H9 (cell line): ENCODE results near the gene CLIC6. TPM values are rescaled to one million over a fixed set of nuclear protein-coding genes. Genes with fewer than 3 reads are reported as not detected.

Source experiments
- DNase-seq: peaks from one replicate; pipeline ENCODE4 v3.0.0-alpha.2; 2017
- H2AFZ ChIP-seq: one replicate; pipeline ENCODE4 v1.6.1; 2013; ENCODE audit warnings: mild to moderate bottlenecking, low read length, control low read depth, moderate library complexity
- H2AK5ac ChIP-seq: 2 replicates; pipeline ENCODE4 v1.6.1; 2013; ENCODE audit warnings: low read length, control low read depth, mixed read lengths; ENCODE audit not compliant: insufficient read length
- H2BK120ac ChIP-seq: one replicate; pipeline ENCODE4 v1.6.1; 2013; ENCODE audit warnings: low read depth, mild to moderate bottlenecking, low read length, control low read depth, inconsistent platforms; ENCODE audit not compliant: poor library complexity, severe bottlenecking
- H2BK12ac ChIP-seq: 2 replicates; pipeline ENCODE4 v1.6.1; 2013; ENCODE audit warnings: low read length, control low read depth, mixed read lengths, low read depth; ENCODE audit not compliant: insufficient read length
- H2BK15ac ChIP-seq: 2 replicates; pipeline ENCODE4 v1.6.1; 2013; ENCODE audit warnings: low read depth, low read length, control low read depth
- H2BK20ac ChIP-seq: one replicate; pipeline ENCODE4 v1.6.1; 2013; ENCODE audit warnings: low read depth, mild to moderate bottlenecking, low read length, control low read depth, inconsistent platforms; ENCODE audit not compliant: poor library complexity, severe bottlenecking
- H2BK5ac ChIP-seq: 2 replicates; pipeline ENCODE4 v1.6.1; 2013; ENCODE audit warnings: low read length, control low read depth, mixed read lengths; ENCODE audit not compliant: insufficient read length
- H3K14ac ChIP-seq: 2 replicates; pipeline ENCODE4 v1.6.1; 2013; ENCODE audit warnings: low read length, control low read depth; ENCODE audit not compliant: insufficient read depth
- H3K18ac ChIP-seq: 2 replicates; pipeline ENCODE4 v1.6.1; 2013; ENCODE audit warnings: low read depth, mild to moderate bottlenecking, mixed read lengths, low read length, control low read depth; ENCODE audit not compliant: insufficient read length
- H3K23ac ChIP-seq: 2 replicates; pipeline ENCODE4 v1.6.1; 2013; ENCODE audit warnings: low read length, control low read depth, mixed read lengths, low read depth; ENCODE audit not compliant: insufficient read length
- H3K23me2 ChIP-seq: 2 replicates; pipeline ENCODE4 v1.6.1; 2013; ENCODE audit warnings: low read depth, mild to moderate bottlenecking, mixed read lengths, low read length, control low read depth; ENCODE audit not compliant: insufficient read length, poor library complexity, severe bottlenecking
- H3K27ac ChIP-seq: 2 replicates; pipeline ENCODE4 v1.5.1; 2013; ENCODE audit warnings: low read length, control low read depth, mixed read lengths, low read depth; ENCODE audit not compliant: insufficient read length
- H3K27me3 ChIP-seq: 2 replicates; pipeline ENCODE4 v1.6.1; 2013; ENCODE audit warnings: low read length, control low read depth, inconsistent platforms; ENCODE audit not compliant: insufficient read depth
- H3K4ac ChIP-seq: 2 replicates; pipeline ENCODE4 v1.6.1; 2013; ENCODE audit warnings: low read depth, mild to moderate bottlenecking, control low read depth, inconsistent platforms, low read length, moderate library complexity
- H3K4me1 ChIP-seq: 2 replicates; pipeline ENCODE4 v1.6.1; 2013; ENCODE audit warnings: low read length, control low read depth, inconsistent platforms; ENCODE audit not compliant: insufficient read depth
- H3K4me2 ChIP-seq: 2 replicates; pipeline ENCODE4 v1.6.1; 2013; ENCODE audit warnings: low read length, control low read depth, mixed read lengths; ENCODE audit not compliant: insufficient read length, insufficient read depth
- H3K56ac ChIP-seq: 2 replicates; pipeline ENCODE4 v1.6.1; 2013; ENCODE audit warnings: low read depth, mild to moderate bottlenecking, mixed read lengths, low read length, control low read depth; ENCODE audit not compliant: insufficient read length
- H3K79me1 ChIP-seq: 2 replicates; pipeline ENCODE4 v1.6.1; 2013; ENCODE audit warnings: low read depth, mild to moderate bottlenecking, moderate library complexity, low read length, control low read depth, inconsistent platforms; ENCODE audit not compliant: insufficient read depth, poor library complexity, severe bottlenecking
- H3K79me2 ChIP-seq: 2 replicates; pipeline ENCODE4 v1.6.1; 2013; ENCODE audit warnings: low read length, control low read depth, inconsistent platforms; ENCODE audit not compliant: insufficient read depth
- H3K9ac ChIP-seq: 2 replicates; pipeline ENCODE4 v1.6.1; 2013; ENCODE audit warnings: low read length, control low read depth, mixed read lengths; ENCODE audit not compliant: insufficient read length; ENCODE audit errors: extremely low read depth
- H3K9me3 ChIP-seq: one replicate; pipeline ENCODE4 v1.6.1; 2013; ENCODE audit warnings: low read depth, low read length, inconsistent platforms; ENCODE audit not compliant: control insufficient read depth
- H3T11ph ChIP-seq: one replicate; pipeline ENCODE4 v1.6.1; 2013; ENCODE audit warnings: mild to moderate bottlenecking, low read length, control low read depth, inconsistent platforms
- H4K20me1 ChIP-seq: one replicate; pipeline ENCODE4 v1.6.1; 2013; ENCODE audit not compliant: control insufficient read depth, insufficient read length, insufficient read depth
- H4K5ac ChIP-seq: 2 replicates; pipeline ENCODE4 v1.6.1; 2013; ENCODE audit warnings: low read depth, mild to moderate bottlenecking, mixed read lengths, low read length, control low read depth; ENCODE audit not compliant: insufficient read length
- H4K8ac ChIP-seq: replicated peaks from 2 replicates; pipeline ENCODE4 v1.6.1; 2013; ENCODE audit warnings: low read length, control low read depth, mixed read lengths, low read depth; ENCODE audit not compliant: insufficient read length
- H4K91ac ChIP-seq: 2 replicates; pipeline ENCODE4 v1.6.1; 2013; ENCODE audit warnings: low read depth, mild to moderate bottlenecking, moderate library complexity, mixed read lengths, low read length, control low read depth; ENCODE audit not compliant: insufficient read length
- H3K27ac Mint-ChIP-seq, 3 experiments: 2 replicates in 2 of 3; 3 replicates in 1 of 3; pipeline ENCODE4 v1.8.0; 2020 to 2021; ENCODE audit warnings: mixed read lengths in 3 of 3, mild to moderate bottlenecking in 1 of 3, moderate library complexity in 1 of 3
- H3K27me3 Mint-ChIP-seq: 2 replicates; pipeline ENCODE4 v1.8.0; 2021; ENCODE audit warnings: low read depth, mild to moderate bottlenecking, moderate library complexity, mixed read lengths
- H3K36me3 Mint-ChIP-seq, 3 experiments: 2 replicates in 2 of 3; 3 replicates in 1 of 3; pipeline ENCODE4 v1.8.0; 2020 to 2021; ENCODE audit warnings: low read depth in 3 of 3, mixed read lengths in 3 of 3; ENCODE audit not compliant: insufficient read depth in 1 of 3
- H3K4me1 Mint-ChIP-seq, 2 experiments: 2 replicates each; pipeline ENCODE4 v1.8.0; 2020; ENCODE audit warnings: mixed read lengths in 2 of 2
- H3K4me3 Mint-ChIP-seq, 2 experiments: 2 replicates in 1 of 2; 3 replicates in 1 of 2; pipeline ENCODE4 v1.8.0; 2020 to 2021; ENCODE audit warnings: mild to moderate bottlenecking in 2 of 2, mixed read lengths in 2 of 2, moderate library complexity in 1 of 2
- H3K9me3 Mint-ChIP-seq, 2 experiments: 2 replicates in 1 of 2; 3 replicates in 1 of 2; pipeline ENCODE4 v1.8.0; 2020; ENCODE audit warnings: mild to moderate bottlenecking in 2 of 2, mixed read lengths in 2 of 2, moderate library complexity in 1 of 2
- WGBS: extraction: QIAGEN DNeasy Blood & Tissue Kit; methylation state at CpG from one replicate; pipeline ENCODE4 v1.1.7; 2013; ENCODE audit warnings: missing lambda C conversion rate, low lambda C conversion rate, mixed read lengths; ENCODE audit not compliant: insufficient read length; ENCODE audit errors: extremely low coverage; 5-methylcytosine and 5-hydroxymethylcytosine counted together
- total RNA-seq: library from RNA; stranded (reverse); gene quantifications from 2 replicates; pipeline ENCODE4 v1.2.1, GENCODE V29; 2021
- TF ChIP-seq, protein P1 (sequence below): fragments of 200-600 bp; sonication (generic); conservative IDR thresholded peaks from 3 replicates; pipeline ENCODE4 v1.8.0; 2021; ENCODE audit warnings: antibody characterized with exemption, mild to moderate bottlenecking

CLIC6 gene
- total RNA-seq, 1 experiment from 2014 or later, result 1.3 TPM

DNA sequence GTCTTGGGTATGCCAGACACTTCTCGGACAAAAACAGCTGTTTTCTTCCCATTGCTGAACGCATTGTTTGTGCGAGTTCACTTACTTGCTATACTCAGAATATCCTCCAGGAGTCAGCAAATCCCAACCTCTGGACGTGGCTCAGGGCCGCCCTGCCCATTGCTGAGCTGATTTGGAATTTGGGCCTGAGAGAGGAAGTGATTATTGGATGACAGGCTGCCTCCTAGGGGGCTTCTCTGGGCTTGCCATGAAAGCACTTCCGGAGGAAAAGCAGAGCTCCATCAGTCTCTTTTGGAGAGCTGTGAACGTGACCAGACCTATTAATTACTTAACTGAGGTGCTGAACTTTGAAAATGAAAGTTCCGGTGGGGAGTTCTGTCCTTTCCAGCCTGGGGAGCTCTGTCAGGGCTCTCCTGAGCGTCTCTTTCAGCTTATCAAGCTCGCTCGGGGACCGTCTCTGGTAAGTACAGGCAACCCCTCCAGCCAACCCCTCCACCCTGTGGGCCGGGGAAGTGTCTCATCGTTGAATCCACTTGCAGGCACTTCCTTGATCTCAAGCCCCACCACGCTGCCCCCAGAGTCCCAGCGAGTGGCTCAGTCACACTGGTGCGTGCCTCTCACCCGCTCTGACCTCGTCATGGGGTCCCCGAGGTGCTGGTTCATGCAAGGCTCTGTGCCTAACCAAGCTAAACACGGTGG lies 76.9 kb downstream of the CLIC6 start:
- Histone ChIP-seq H3K9ac (no peak overlapping the region), H4K8ac (no peak overlapping the region), H3K23ac (no peak overlapping the region), H3K4me2 (no peak overlapping the region), H2BK5ac (no peak overlapping the region), H3K23me2 (no peaks in the 10 kb centered on the region), H3K79me2 (no peaks in the 10 kb centered on the region), H3K27ac (no peak overlapping the region), H3K56ac (no peak overlapping the region), H4K20me1 (no peaks in the 10 kb centered on the region), H2BK20ac (no peak overlapping the region), H3K18ac (no peak overlapping the region), H2BK15ac (no peak overlapping the region), H3K14ac (no peak overlapping the region), H2AK5ac (no peak overlapping the region), H2BK120ac (no peak overlapping the region), H3K79me1 (no peaks in the 10 kb centered on the region), H3K4ac (no peak overlapping the region), H4K91ac (no peak overlapping the region), H3K4me1 (no peaks in the 10 kb centered on the region), H3T11ph (no peak overlapping the region), H3K9me3 (no peaks in the 10 kb centered on the region), H2AFZ (no peak overlapping the region), H3K27me3 (no peaks in the 10 kb centered on the region), H2BK12ac (no peak overlapping the region), H4K5ac (no peak overlapping the region)
- Mint-ChIP-seq H3K9me3 (peaks cover 0 to 3% of the 10 kb centered on the region in 2 experiments; a peak in 1 of 5 replicates), H3K4me1 (no peaks in the 10 kb centered on the region), H3K27me3 (peaks cover 12% of the 10 kb centered on the region), H3K4me3 (no peak overlapping the region), H3K27ac (no peak overlapping the region), H3K36me3 (no peaks in the 10 kb centered on the region)
- DNase-seq, result peak; percentile 86
- no CpG with 5 or more reads among the region's 21 CpGs for WGBS
- TF ChIP-seq, protein P1, sequence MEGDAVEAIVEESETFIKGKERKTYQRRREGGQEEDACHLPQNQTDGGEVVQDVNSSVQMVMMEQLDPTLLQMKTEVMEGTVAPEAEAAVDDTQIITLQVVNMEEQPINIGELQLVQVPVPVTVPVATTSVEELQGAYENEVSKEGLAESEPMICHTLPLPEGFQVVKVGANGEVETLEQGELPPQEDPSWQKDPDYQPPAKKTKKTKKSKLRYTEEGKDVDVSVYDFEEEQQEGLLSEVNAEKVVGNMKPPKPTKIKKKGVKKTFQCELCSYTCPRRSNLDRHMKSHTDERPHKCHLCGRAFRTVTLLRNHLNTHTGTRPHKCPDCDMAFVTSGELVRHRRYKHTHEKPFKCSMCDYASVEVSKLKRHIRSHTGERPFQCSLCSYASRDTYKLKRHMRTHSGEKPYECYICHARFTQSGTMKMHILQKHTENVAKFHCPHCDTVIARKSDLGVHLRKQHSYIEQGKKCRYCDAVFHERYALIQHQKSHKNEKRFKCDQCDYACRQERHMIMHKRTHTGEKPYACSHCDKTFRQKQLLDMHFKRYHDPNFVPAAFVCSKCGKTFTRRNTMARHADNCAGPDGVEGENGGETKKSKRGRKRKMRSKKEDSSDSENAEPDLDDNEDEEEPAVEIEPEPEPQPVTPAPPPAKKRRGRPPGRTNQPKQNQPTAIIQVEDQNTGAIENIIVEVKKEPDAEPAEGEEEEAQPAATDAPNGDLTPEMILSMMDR, result peak; percentile 93
